Esophagus muscularis mucosa (tissue), 3 donors: ENCODE results near the gene ZBED4.

ENCODE experiments used
- CTCF ChIP-seq, 3 experiments: fragments of 200-600 bp in 2 of 3; fragments of 450-650 bp in 1 of 3; sonication (generic) in 2 of 3; IDR thresholded peaks; one replicate each; pipeline ENCODE4 v1.5.1; 2017 to 2019; ENCODE audit warnings: antibody characterized with exemption in 3 of 3, mild to moderate bottlenecking in 2 of 3, moderate library complexity in 1 of 3
- POLR2A ChIP-seq: fragments of 450-650 bp; IDR thresholded peaks from one replicate; pipeline ENCODE4 v1.6.1; 2017; ENCODE audit warnings: antibody characterized with exemption, moderate library complexity, mild to moderate bottlenecking, low read depth

- TF ChIP-seq POLR2A (no peak), CTCF (IDR thresholded peaks at IDR 0.05) (no peak)
These were observed 63.2 kb downstream of the ZBED4 start for GRCh38 chr22:49916831-49917230.
